ENCODE measurements around the gene CKB.
A peak's percentile ranks its signal among the peaks of the same experiment; 100 is the strongest.

The CKB gene

GRCh38 chr14:103549361-103550311 lies 27.0 kb upstream of the CKB start:
- DNase-seq = no peak

- no peak for DNase-seq
Observed at GRCh38 chr14:103548463-103549351, 26.1 kb upstream of the CKB start.

DNA sequence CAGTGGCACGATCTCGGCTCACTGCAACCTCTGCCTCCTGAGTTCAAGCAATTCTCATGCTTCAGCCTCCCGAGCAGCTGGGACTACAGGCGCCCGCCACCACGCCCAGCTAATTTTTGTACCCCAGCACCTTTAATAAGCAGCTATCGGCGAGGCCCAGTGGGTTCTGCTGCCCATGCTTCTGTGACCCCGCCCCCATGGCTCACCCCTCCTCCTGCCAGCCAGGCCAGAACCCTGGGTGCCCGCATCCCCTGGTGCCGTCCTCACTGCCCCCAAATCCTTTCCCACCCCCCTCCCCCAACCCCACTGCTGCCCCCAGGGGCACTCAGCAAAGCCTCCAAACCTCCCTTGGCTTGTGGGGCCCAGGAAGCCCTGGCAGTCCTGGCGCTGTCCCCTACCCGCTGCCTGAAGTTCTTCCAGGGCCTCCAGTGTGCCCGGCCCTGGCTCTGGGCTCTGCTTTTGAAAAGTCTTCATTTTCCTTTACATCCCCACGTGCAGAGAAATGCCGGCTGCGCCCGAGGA lies 25.4 kb upstream of the CKB start:
- DNase-seq = no peak

DNA sequence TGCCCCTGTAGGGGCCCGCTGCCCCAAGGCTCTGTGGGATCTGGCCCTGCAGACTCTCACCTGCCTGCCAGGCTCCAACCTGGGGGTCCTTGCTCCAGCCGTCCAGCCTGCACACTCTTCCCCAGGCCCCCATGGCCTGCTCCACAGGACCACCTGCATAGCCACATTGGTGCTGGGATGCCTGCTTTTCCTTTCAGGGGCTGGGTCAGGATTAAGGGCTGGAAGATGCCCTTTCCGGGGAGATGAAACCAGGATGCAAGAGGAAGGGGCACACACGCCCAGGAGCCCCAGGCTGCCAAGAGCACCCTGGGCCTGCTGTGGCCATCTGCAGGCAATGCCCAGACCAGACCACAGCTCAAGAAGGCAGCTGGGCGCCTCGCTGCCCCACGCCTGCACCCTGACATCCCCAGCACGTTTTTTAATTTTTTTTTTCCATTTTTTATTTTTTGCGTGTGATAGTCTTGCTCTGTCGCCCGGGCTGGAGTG lies 24.9 kb upstream of the CKB start:
- no peak for DNase-seq

DNA sequence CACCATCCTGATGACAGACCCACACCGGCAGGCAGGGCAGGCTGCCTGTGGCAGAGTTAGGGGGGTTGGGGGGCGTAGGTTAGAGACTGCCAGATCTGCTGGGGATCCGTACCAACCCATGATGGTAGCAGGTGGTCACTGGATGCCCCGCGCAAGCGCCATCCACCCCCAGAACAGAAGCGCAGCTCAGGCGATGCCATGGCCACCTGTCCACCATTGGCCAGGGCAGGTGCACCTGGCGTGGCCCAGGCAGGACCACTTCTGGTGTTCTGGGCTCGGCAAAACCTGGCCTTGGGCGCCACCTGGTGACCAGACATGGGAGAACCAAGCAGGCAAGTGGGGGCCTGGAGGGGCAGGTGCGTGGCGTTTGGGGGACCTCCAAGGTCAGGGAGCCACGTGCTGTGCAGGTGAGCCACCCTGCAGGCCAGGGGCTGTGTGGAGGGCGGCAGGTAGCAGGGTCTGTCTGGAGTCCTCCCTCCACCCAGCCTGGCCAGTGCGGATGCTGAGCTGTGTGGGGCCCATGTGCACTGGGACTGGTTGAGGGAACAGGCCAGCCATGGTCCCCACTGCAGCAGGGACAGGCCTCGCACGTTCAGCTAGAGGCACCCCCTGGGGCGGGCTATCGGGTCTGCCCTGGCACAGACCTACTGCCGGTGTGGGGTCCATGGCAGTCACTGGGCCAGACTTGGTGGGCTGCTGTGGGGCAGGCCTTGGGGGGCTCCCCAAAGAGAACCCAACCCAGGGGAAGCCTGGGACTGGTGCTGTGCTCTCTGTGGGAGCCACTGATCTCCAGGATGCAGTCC lies 24.2 kb upstream of the CKB start:
- peak; percentile 57 to 68 for DNase-seq

- no peak for DNase-seq
Observed at GRCh38 chr14:103545915-103546651, 23.5 kb upstream of the CKB start.

DNA sequence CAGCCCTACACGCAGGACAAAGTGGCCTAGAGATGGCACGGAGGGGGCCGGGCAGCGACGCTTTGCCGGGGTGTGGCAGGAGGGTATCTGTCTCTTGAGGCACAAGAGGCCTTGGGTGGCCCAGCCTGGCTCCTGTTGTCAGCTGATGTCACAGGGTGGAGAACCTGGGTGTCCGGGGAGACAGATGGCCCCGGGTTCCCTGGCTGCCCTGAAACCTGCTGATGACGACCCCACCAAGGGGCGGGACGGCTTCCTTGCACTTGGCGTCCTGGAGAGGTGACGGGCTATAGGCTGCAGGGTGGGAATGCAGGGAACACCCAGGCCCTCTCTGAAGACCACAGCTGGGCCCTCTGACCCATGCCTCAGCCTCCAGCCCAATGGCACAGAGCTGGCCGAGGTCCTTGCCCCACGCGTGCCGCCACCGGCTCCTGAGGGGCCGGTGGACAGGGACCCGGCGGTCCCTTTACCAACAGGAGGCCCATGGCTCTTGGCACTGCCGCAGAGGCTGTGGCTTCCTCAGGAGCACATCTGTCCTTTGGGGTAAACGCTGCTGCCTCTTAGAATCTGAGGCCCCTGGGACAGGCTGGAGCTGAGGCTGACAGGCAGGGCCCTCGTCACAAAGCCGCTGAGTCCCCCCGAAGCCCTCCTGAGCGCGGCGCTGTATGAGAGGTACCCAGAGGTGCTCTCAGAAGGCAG lies 22.7 kb upstream of the CKB start:
- no peak for DNase-seq

- no peak for DNase-seq
Observed at GRCh38 chr14:103544388-103545218, 22.0 kb upstream of the CKB start.

DNA sequence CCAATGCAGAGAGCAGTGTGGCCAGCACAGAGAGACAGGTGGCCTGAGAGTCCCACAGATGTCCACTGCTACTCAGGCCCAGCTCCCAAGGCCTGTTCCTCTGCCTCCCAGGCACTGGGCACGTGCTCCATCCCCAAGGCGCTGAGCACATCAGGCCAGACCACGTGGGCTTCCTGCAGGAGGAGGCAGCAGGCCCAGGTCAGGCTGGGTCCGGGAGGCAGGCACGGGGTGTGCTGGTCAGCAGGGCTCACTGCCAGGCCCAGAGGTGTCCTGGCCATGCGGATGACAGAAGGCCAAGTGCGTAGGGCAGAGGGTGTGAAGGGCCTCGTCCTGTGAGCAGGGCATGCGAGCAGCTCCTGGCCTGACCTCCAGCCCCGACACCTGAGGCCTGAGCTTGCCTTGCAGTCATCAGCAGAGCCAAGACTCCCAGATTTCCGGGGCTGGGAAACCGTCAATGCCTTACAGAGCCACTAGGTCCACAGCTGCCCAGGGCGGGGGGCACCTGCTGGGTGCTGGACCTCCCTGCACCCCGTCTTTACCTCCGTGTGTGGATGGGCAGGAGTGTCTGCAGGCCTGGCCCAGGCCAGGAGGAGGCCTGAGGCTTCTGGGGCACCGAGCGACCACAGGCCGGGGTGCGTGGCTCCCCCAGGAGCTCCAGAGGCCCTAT lies 21.2 kb upstream of the CKB start:
- DNase-seq = no peak

- DNase-seq = no peak
Observed at GRCh38 chr14:103543140-103543539, 20.5 kb upstream of the CKB start.

GRCh38 chr14:103542605-103543088 lies 20.0 kb upstream of the CKB start:
- peak; percentile 68 to 79 for DNase-seq

- DNase-seq = no peak
Observed at GRCh38 chr14:103541709-103542604, 19.3 kb upstream of the CKB start.

GRCh38 chr14:103540821-103541708 lies 18.4 kb upstream of the CKB start:
- no peak for DNase-seq

GRCh38 chr14:103539056-103539825 lies 16.6 kb upstream of the CKB start:
- peak in 1 of 2 experiments; percentile 31 for DNase-seq

GRCh38 chr14:103538291-103539055 lies 15.8 kb upstream of the CKB start:
- no peak for DNase-seq

Measured in SHP77 (cell line).